Heart right ventricle (tissue), 16 donors: ENCODE results near the gene MYCBP2. TPM values are rescaled to one million over a fixed set of nuclear protein-coding genes. Genes with fewer than 3 reads are reported as not detected.
"Not testable (repeated sequence)": the region's sequence is repeated elsewhere in the genome, so short reads cannot be mapped to it uniquely, and the experiment has no call there.

Experiments used
- ATAC-seq, 8 donors: fragments of 200-7000 bp; cut with Tn5 transposase; one replicate each; pipeline ENCODE4 v1.9.1; 2020; ENCODE audit warnings: mild to moderate bottlenecking in 8 of 8, moderate library complexity in 8 of 8, moderate number of reproducible peaks in 1 of 8
- DNase-seq, 2 donors: peaks; one replicate each; pipeline ENCODE4 v3.0.0-alpha.2; 2020
- H3K27ac ChIP-seq, 10 donors: fragments of 200-600 bp; sonication (generic) in 2 of 10; one replicate each; pipeline versions ENCODE4 v1.5.0 to v1.8.0; 2020 to 2022; ENCODE audit warnings: mild to moderate bottlenecking in 3 of 10
- H3K27me3 ChIP-seq, 7 donors: fragments of 200-600 bp; one replicate each; pipeline ENCODE4 v1.8.0; 2021 to 2022; ENCODE audit warnings: mild to moderate bottlenecking in 2 of 7
- H3K36me3 ChIP-seq, 9 donors: fragments of 200-600 bp; sonication (generic) in 1 of 9; one replicate each; pipeline versions ENCODE4 v1.5.0 to v1.8.0; 2020 to 2022; ENCODE audit warnings: mild to moderate bottlenecking in 2 of 9
- H3K4me1 ChIP-seq, 9 donors: fragments of 200-600 bp; sonication (generic) in 1 of 9; one replicate each; pipeline versions ENCODE4 v1.5.0 to v1.8.0; 2020 to 2022; ENCODE audit warnings: mild to moderate bottlenecking in 4 of 9
- H3K4me3 ChIP-seq, 10 donors: fragments of 200-600 bp; sonication (generic) in 2 of 10; one replicate each; pipeline versions ENCODE4 v1.5.0 to v1.8.0; 2020 to 2022; ENCODE audit warnings: mild to moderate bottlenecking in 7 of 10, moderate library complexity in 2 of 10
- H3K9me3 ChIP-seq, 11 donors: fragments of 200-600 bp in 10 of 11; sonication (generic) in 2 of 11; one replicate each; pipeline versions ENCODE4 v1.5.0 to v1.8.0; 2013 to 2022; ENCODE audit warnings: mild to moderate bottlenecking in 2 of 11, control low read depth in 1 of 11, moderate library complexity in 1 of 11
- CTCF ChIP-seq, 9 donors: fragments of 200-600 bp; sonication (generic) in 2 of 9; IDR thresholded peaks; one replicate each; pipeline versions ENCODE4 v1.5.0 to v1.8.0; 2021 to 2022; ENCODE audit warnings: antibody characterized with exemption in 9 of 9, mild to moderate bottlenecking in 5 of 9, moderate library complexity in 1 of 9
- WGBS, 2 donors: extraction: QIAGEN DNeasy Blood & Tissue Kit; methylation state at CpG; one replicate each; pipeline ENCODE4 v1.1.7; 2013; ENCODE audit warnings: inconsistent platforms in 1 of 2; 5-methylcytosine and 5-hydroxymethylcytosine counted together
- intact Hi-C, 10 donors: fragments of 100-400 bp; cut with DNase I; formaldehyde crosslinking; loops; one replicate each; pipeline versions ENCODE4 v1.11.1 to v1.14.2; 2022
- polyA plus RNA-seq, 2 donors: library from polyadenylated mRNA; stranded (reverse); fragments of 200-250 nt; gene quantifications; one replicate each; pipeline ENCODE4 v1.2.3, GENCODE V29; 2013
- total RNA-seq, 10 donors: library from RNA; stranded (reverse); fragmentation: NEBNext Ultra II Directional in 3 of 10; extraction: Animal tissue kit (Norgen Biotek cat#: 25700) in 3 of 10; gene quantifications; one replicate each; pipeline versions ENCODE4 v1.2.1 to v1.2.4, GENCODE V29; 2021 to 2023
- donor health status: Arrhythmogenic right ventricular cardiomyopathy.
- donor health status: ischemic (EF 13 %, LVEDD 7.1; RV severe dilation, severe dysfunction).
- donor health status: healthy with polysubstance abuse.
- donor health status: DM: no; HTN: yes; CAD: no.
- donor health status: DM: no; HTN: no; CAD: no.
- donor health status: ischemic (EF 25% LVEDD 6.9; RV normal size, moderate dysfunction).
- donor health status: ischemic (EF 25% LVEDD 5.7; RV mildly dilated, moderate dysfunction).
- donor health status: healthy.
- donor health status: DM: yes; HTN: yes; CAD: no.
- donor health status: Ischemic cardiomyopathy.
- donor health status: ischemic (EF 35%, LVEDD 5.7; RV mildly dilated, moderate dysfunction).
- donor health status: nonischemic (EF 11% LVEDD 7.7; RV severe dilation, severe dysfunction).
- donor health status: DM: yes; HTN: yes; CAD: no.
- donor health status: PGD.
- donor health status: ischemic (EF 29% LVEDD 5.4; RV normal size, mild dysfunction).
- donor health status: nonischemic (EF 23%, LVEDD 6.1; RV moderate dilation, normal function).

MYCBP2 gene
- total and polyA plus RNA-seq, 12 donors = 18.6 to 70.7 (median 52.4) TPM

DNA sequence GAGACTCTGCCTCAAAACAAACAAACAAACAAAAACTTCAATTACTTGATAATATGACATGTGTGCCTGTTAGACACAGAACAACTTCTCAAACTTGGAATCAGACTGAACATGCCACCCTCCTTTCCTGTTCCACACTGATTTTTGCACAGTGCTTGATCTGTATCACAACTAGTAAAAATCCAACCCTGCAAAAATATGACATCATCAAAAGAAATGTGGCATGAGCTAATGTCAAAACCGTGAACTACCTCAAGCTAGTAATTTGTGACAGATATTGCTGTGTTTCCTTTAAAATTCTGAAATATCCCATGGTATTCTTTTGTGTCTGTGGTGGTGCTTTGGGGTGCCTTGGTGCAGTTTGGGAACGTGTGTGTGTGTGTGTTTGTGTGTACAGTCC is 8.2 kb downstream of the MYCBP2 start:
- intact Hi-C loops = no loop called here

DNA sequence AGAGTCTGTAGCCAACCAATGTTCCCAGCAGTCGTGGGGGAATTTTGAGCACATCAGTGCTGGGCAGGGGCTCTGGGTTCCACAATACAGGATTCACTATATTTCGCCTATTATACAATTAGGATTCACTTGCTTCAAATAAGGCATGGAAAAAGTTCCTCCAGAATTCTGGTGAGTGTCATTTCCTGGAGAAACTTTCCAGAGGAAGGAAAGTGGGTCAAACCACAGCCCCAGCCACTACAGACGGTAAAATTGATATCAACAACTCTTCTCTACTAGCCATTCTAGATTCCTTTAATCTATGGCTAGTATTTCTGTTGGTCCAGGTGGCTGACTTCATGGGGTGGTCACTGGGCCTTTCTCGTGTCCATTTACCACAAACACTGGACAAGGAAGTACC is 10.5 kb downstream of the MYCBP2 start:
- peak in 7 of 8 donors; percentile 38 to 73 (median 62) for ATAC-seq
- H3K9me3 ChIP-seq = no peaks in the 10 kb centered on the region
- no peak for TF ChIP-seq CTCF (IDR thresholded peaks at IDR 0.05)
- H3K4me1 ChIP-seq = peaks cover 0 to 65% (median 33%) of the 10 kb centered on the region in 9 donors
- DNase-seq = no peak
- WGBS, 2 donors = 62% methylated on average over 4 of the region's 4 CpGs
- H3K36me3 ChIP-seq = no peaks in the 10 kb centered on the region
- H3K27ac ChIP-seq = peak overlapping the region in 6 of 10 donors; percentile 35 to 62 (median 48)
- no peak overlapping the region for H3K4me3 ChIP-seq
- intact Hi-C loops = no loop called here
- H3K27me3 ChIP-seq = no peaks in the 10 kb centered on the region

More for the DNA sequence above, 8.2 kb downstream of the MYCBP2 start:
- Histone ChIP-seq H3K27ac (no peak overlapping the region), H3K4me1 (peaks cover 4 to 70% (median 42%) of the 10 kb centered on the region in 9 donors), H3K36me3 (no peaks in the 10 kb centered on the region), H3K27me3 (no peaks in the 10 kb centered on the region), H3K4me3 (no peak overlapping the region), H3K9me3 (no peaks in the 10 kb centered on the region)
- ATAC-seq = peak in 1 of 8 donors; percentile 8
- 67 to 72% methylated on average over 2 of the region's 2 CpGs for WGBS, 2 donors
- no peak for TF ChIP-seq CTCF (IDR thresholded peaks at IDR 0.05)
- no peak for DNase-seq

DNA sequence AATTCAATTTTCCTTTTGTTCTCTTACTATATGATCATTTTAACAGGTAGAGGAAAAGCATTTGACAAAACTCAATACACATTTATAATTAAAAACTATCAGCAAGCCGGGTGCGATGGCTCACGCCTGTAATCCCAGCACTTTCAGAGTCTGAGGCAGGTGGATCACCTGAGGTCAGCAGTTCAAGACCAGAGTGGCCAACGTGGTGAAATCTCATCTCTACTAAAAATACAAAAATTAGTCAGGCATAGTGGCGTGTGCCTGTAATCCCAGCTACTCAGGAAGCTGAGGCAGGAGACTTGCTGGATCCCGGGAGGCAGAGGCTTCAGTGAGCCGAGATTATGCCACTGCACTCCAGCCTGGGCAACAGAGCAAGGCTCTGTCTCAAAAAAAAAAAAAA is 11.4 kb downstream of the MYCBP2 start:
- intact Hi-C loops, H3K36me3 ChIP-seq, DNase-seq, H3K9me3 ChIP-seq, H3K4me3 ChIP-seq, ATAC-seq, H3K27me3 ChIP-seq: not testable (repeated sequence)
- peak overlapping the region in 2 of 10 donors; percentile 36 to 62 for H3K27ac ChIP-seq
- 72 to 78% methylated on average over 7 of the region's 7 CpGs for WGBS, 2 donors
- H3K4me1 ChIP-seq = peaks cover 0 to 67% (median 31%) of the 10 kb centered on the region in 9 donors

DNA sequence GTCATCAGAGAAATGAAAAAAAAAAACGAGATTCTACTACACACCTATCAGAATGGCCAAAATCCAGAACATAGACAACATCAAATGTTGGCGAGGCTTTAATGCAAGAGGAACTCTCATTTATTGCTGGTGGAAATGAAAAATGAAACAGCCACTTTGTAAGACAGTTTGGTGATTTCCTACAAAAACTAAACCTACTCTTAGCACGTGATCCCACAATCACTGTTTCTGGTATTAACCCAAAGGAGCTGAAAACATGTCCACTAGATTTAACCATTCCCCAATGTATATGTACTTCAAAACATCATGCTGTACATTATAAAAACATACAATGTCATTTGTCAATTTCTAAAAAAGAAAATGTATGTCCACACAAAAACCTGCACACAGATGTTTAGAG is 13.0 kb downstream of the MYCBP2 start:
- no peak for DNase-seq
- 87 to 93% methylated on average over 3 of the region's 3 CpGs for WGBS, 2 donors
- TF ChIP-seq CTCF (IDR thresholded peaks at IDR 0.05) = no peak
- ATAC-seq = no peak
- H3K36me3 ChIP-seq = no peaks in the 10 kb centered on the region
- no peaks in the 10 kb centered on the region for H3K27me3 ChIP-seq
- H3K4me3 ChIP-seq = no peak overlapping the region
- peaks cover 0 to 72% (median 41%) of the 10 kb centered on the region in 9 donors for H3K4me1 ChIP-seq
- no peak overlapping the region for H3K27ac ChIP-seq
- no peaks in the 10 kb centered on the region for H3K9me3 ChIP-seq
- intact Hi-C loops = no loop called here

DNA sequence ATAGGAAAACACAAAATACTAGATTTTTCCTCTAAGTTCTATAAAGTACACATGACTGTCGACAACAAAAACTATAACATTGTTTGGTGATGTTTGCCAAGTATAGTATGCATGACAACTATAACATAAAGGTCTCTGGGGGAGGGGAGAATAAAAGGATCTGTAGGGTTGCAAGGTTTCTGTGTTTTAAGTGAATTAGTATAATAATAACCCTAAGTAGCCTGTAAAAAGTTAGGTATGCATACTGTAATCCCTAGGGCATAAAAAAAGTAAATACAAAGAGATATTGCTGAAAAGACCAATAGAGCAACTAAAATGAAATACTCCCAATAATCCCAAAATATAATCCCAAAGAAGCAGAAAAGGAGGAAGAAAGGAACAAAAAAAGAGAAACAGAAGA is 14.6 kb downstream of the MYCBP2 start:
- TF ChIP-seq CTCF (IDR thresholded peaks at IDR 0.05) = no peak
- peaks cover 0 to 88% (median 47%) of the 10 kb centered on the region in 9 donors for H3K4me1 ChIP-seq
- DNase-seq (no peak), ATAC-seq (no peak)
- H3K9me3 ChIP-seq = no peaks in the 10 kb centered on the region
- no peaks in the 10 kb centered on the region for H3K36me3 ChIP-seq
- no peak overlapping the region for H3K4me3 ChIP-seq
- intact Hi-C loops = no loop called here
- WGBS, 2 donors = 39 to 59% methylated on average over 1 of the region's 1 CpG
- H3K27ac ChIP-seq = no peak overlapping the region
- H3K27me3 ChIP-seq = no peaks in the 10 kb centered on the region
